Body of pancreas (tissue), 4 donors: ENCODE results near the gene TMEM234. TPM values are rescaled to one million over a fixed set of nuclear protein-coding genes. Genes with fewer than 3 reads are reported as not detected.

ENCODE experiments used
- ATAC-seq: fragments of 150-250 bp; one replicate; pipeline ENCODE4 v1.9.1; 2016
- DNase-seq, 4 donors: peaks; one replicate each; pipeline ENCODE4 v3.0.0-alpha.2; 2019
- H3K27ac ChIP-seq, 4 donors: fragments of 200-600 bp; sonication (generic); 1 replicate in 3 of 4; 2 replicates in 1 of 4; pipeline versions ENCODE4 v1.5.1 to v1.6.1; 2016 to 2019; ENCODE audit warnings: mild to moderate bottlenecking in 1 of 4, mixed read lengths in 1 of 4, moderate library complexity in 1 of 4
- H3K27me3 ChIP-seq, 2 donors: fragments of 200-600 bp; sonication (generic); one replicate each; pipeline ENCODE4 v1.6.0; 2016; ENCODE audit warnings: mild to moderate bottlenecking in 1 of 2
- H3K36me3 ChIP-seq, 2 donors: fragments of 200-600 bp; sonication (generic); replicated peaks in 1 of 2; 2 replicates each; pipeline ENCODE4 v1.5.1; 2016; ENCODE audit warnings: low read depth in 2 of 2; ENCODE audit not compliant: insufficient read depth in 1 of 2
- H3K4me1 ChIP-seq: fragments of 200-600 bp; sonication (generic); one replicate; pipeline ENCODE4 v1.6.0; 2016
- H3K4me3 ChIP-seq, 2 donors: fragments of 200-600 bp; sonication (generic); 1 replicate in 1 of 2; 2 replicates in 1 of 2; pipeline ENCODE4 v1.5.1; 2016 to 2019
- H3K9me3 ChIP-seq, 3 donors: fragments of 200-600 bp; sonication (generic); 1 replicate in 2 of 3; 2 replicates in 1 of 3; pipeline ENCODE4 v1.5.1; 2016
- CTCF ChIP-seq, 7 experiments: fragments of 450-650 bp in 4 of 7; fragments of 200-600 bp in 3 of 7; sonication (generic) in 3 of 7; IDR thresholded peaks; one replicate each; pipeline ENCODE4 v1.5.1; 2016 to 2019; ENCODE audit warnings: antibody characterized with exemption in 7 of 7
- POLR2A ChIP-seq, 3 donors: fragments of 450-650 bp; IDR thresholded peaks; one replicate each; pipeline ENCODE4 v1.6.1; 2016; ENCODE audit warnings: antibody characterized with exemption in 3 of 3, mild to moderate bottlenecking in 2 of 3
- WGBS, 2 donors: methylation state at CpG; one replicate each; pipeline ENCODE4 v1.1.5; 2017; 5-methylcytosine and 5-hydroxymethylcytosine counted together
- intact Hi-C: fragments of 100-400 bp; cut with DNase I; formaldehyde crosslinking; loops from one replicate; pipeline ENCODE4 v1.15.1; 2023
- total RNA-seq, 2 donors: library from RNA; depleted of rRNA; stranded (reverse); fragments of >200 nt; gene quantifications; one replicate each; pipeline ENCODE4 v1.1.0, GENCODE V29; 2016

Gene TMEM234
- total RNA-seq, 2 donors from 2014 or later, result 16.3 to 20.8 TPM

GRCh38 chr1:32198237-32199042 lies 23.7 kb downstream of the TMEM234 start:
- H3K27me3 ChIP-seq, result no peaks in the 10 kb centered on the region
- 77 to 83% methylated on average over 3 of the region's 3 CpGs for WGBS, 2 donors
- H3K9me3 ChIP-seq, result no peaks in the 10 kb centered on the region
- H3K4me3 ChIP-seq, result no peak overlapping the region
- DNase-seq, result no peak
- ATAC-seq, result no peak
- TF ChIP-seq CTCF (IDR thresholded peaks at IDR 0.05) (no peak), POLR2A (IDR thresholded peaks at IDR 0.05) (no peak)
- H3K4me1 ChIP-seq, result peaks cover 31% of the 10 kb centered on the region
- H3K27ac ChIP-seq, result no peak overlapping the region
- intact Hi-C loops, result no loop called here
- H3K36me3 ChIP-seq, result peaks cover 15 to 17% of the 10 kb centered on the region in 2 donors

GRCh38 chr1:32197837-32198236 lies 24.3 kb downstream of the TMEM234 start:
- Histone ChIP-seq H3K27me3 (no peaks in the 10 kb centered on the region), H3K9me3 (no peaks in the 10 kb centered on the region), H3K4me1 (peaks cover 31% of the 10 kb centered on the region), H3K4me3 (no peak overlapping the region), H3K36me3 (peaks cover 20 to 22% of the 10 kb centered on the region in 2 donors), H3K27ac (no peak overlapping the region)
- intact Hi-C loops, result no loop called here
- 39 to 53% methylated on average over 6 of the region's 6 CpGs for WGBS, 2 donors
- no peak for ATAC-seq
- DNase-seq, result no peak
- TF ChIP-seq POLR2A (IDR thresholded peaks at IDR 0.05), result no peak
- no peak for TF ChIP-seq CTCF (IDR thresholded peaks at IDR 0.05)

- Histone ChIP-seq H3K9me3 (no peaks in the 10 kb centered on the region), H3K27ac (no peak overlapping the region), H3K4me1 (peaks cover 30% of the 10 kb centered on the region), H3K4me3 (no peak overlapping the region), H3K36me3 (peaks cover 27 to 28% of the 10 kb centered on the region in 2 donors), H3K27me3 (no peaks in the 10 kb centered on the region)
- no peak for DNase-seq
- TF ChIP-seq POLR2A (IDR thresholded peaks at IDR 0.05) (no peak), CTCF (IDR thresholded peaks at IDR 0.05) (no peak)
- intact Hi-C loops, result no loop called here
- WGBS, 2 donors, result 81 to 100% methylated on average over 1 of the region's 1 CpG
- ATAC-seq, result no peak
Measured at GRCh38 chr1:32197074-32197473, 25.1 kb downstream of the TMEM234 start.

- Histone ChIP-seq H3K9me3 (no peaks in the 10 kb centered on the region), H3K27ac (no peak overlapping the region), H3K27me3 (no peaks in the 10 kb centered on the region), H3K36me3 (peaks cover 36 to 37% of the 10 kb centered on the region in 2 donors), H3K4me1 (peaks cover 22% of the 10 kb centered on the region), H3K4me3 (no peak overlapping the region)
- no peak for TF ChIP-seq POLR2A (IDR thresholded peaks at IDR 0.05)
- no peak for TF ChIP-seq CTCF (IDR thresholded peaks at IDR 0.05)
- no peak for DNase-seq
- intact Hi-C loops, result no loop called here
- ATAC-seq, result no peak
Measured at GRCh38 chr1:32195972-32196823, 26.0 kb downstream of the TMEM234 start.
